Choroid plexus epithelial cell (primary cell): ENCODE results near the gene CEP164.

Experiments used
- DNase-seq: peaks from one replicate; pipeline ENCODE4 v3.0.0-alpha.2; 2010; ENCODE audit warnings: low read depth
- H3K4me3 ChIP-seq: 2 replicates; pipeline ENCODE4 v1.5.1; 2011; ENCODE audit warnings: low read depth, mild to moderate bottlenecking, control low read depth, low read length, moderate library complexity
- CTCF ChIP-seq: conservative IDR thresholded peaks from 2 replicates; pipeline ENCODE4 v1.5.1; 2011; ENCODE audit warnings: low read depth, mild to moderate bottlenecking, control low read depth, inconsistent platforms, low read length, moderate library complexity

Gene CEP164

GRCh38 chr11:117284053-117284452 lies 43.6 kb upstream of the CEP164 start:
- no peak overlapping the region for H3K4me3 ChIP-seq
- no peak for TF ChIP-seq CTCF
- no peak for DNase-seq

GRCh38 chr11:117286588-117286987 lies 41.1 kb upstream of the CEP164 start:
- no peak overlapping the region for H3K4me3 ChIP-seq
- no peak for DNase-seq
- TF ChIP-seq CTCF: no peak

GRCh38 chr11:117287668-117288067 lies 40.0 kb upstream of the CEP164 start:
- TF ChIP-seq CTCF: no peak
- DNase-seq: no peak
- H3K4me3 ChIP-seq: no peak overlapping the region

GRCh38 chr11:117289795-117290194 lies 37.9 kb upstream of the CEP164 start:
- no peak for TF ChIP-seq CTCF
- no peak overlapping the region for H3K4me3 ChIP-seq
- DNase-seq: no peak

- H3K4me3 ChIP-seq: no peak within 1 kb of the TSS
- DNase-seq: no peak
- no peak for TF ChIP-seq CTCF
These were observed 36.8 kb upstream of the CEP164 start, which contains the start of gene BACE1-AS for GRCh38 chr11:117290809-117291396. Gene BACE1-AS, plus strand, starts transcription at chr11:117291346.

GRCh38 chr11:117292616-117293015 lies 35.0 kb upstream of the CEP164 start:
- no peak overlapping the region for H3K4me3 ChIP-seq
- no peak for TF ChIP-seq CTCF
- no peak for DNase-seq

- no peak for DNase-seq
- TF ChIP-seq CTCF: no peak
- H3K4me3 ChIP-seq: no peak overlapping the region
These were observed 32.1 kb upstream of the CEP164 start for GRCh38 chr11:117295438-117296137.
